MM.1S (cell line): ENCODE measurements around the gene NME5.
"Not testable (repeated sequence)": the region's sequence is repeated elsewhere in the genome, so short reads cannot be mapped to it uniquely, and the experiment has no call there.

Source experiments
- DNase-seq: peaks from one replicate; pipeline ENCODE4 v3.0.0-alpha.2; 2015
- H2AFZ ChIP-seq: fragments of 300-600 bp; sonication (generic); 2 replicates; pipeline ENCODE4 v1.6.0; 2016; ENCODE audit warnings: antibody characterized with exemption, low read length
- H3F3A ChIP-seq: fragments of 300-600 bp; sonication (generic); 2 replicates; pipeline ENCODE4 v1.6.1; 2016; ENCODE audit warnings: mild to moderate bottlenecking, antibody characterized with exemption, low read length, moderate library complexity, mixed read lengths; ENCODE audit not compliant: insufficient read depth
- H3K27ac ChIP-seq: fragments of 300-600 bp; sonication (generic); 2 replicates; pipeline ENCODE4 v1.5.1; 2016; ENCODE audit warnings: mild to moderate bottlenecking, low read length
- H3K27me3 ChIP-seq: fragments of 300-600 bp; sonication (generic); replicated peaks from 2 replicates; pipeline ENCODE4 v1.6.0; 2016; ENCODE audit warnings: low read length; ENCODE audit not compliant: insufficient read depth
- H3K36me3 ChIP-seq: fragments of 300-600 bp; sonication (generic); replicated peaks from 2 replicates; pipeline ENCODE4 v1.6.1; 2016; ENCODE audit warnings: mild to moderate bottlenecking, low read length, mixed read lengths; ENCODE audit not compliant: insufficient read depth
- H3K4me1 ChIP-seq: fragments of 300-600 bp; sonication (generic); 2 replicates; pipeline ENCODE4 v1.6.1; 2016; ENCODE audit warnings: low read length, mixed read lengths
- H3K4me2 ChIP-seq: fragments of 300-600 bp; sonication (generic); 2 replicates; pipeline ENCODE4 v1.6.0; 2016; ENCODE audit warnings: low read depth, low read length
- H3K4me3 ChIP-seq: fragments of 300-600 bp; sonication (generic); 2 replicates; pipeline ENCODE4 v1.5.1; 2016; ENCODE audit warnings: low read length, mixed read lengths
- H3K79me2 ChIP-seq: fragments of 300-600 bp; sonication (generic); 2 replicates; pipeline ENCODE4 v1.6.1; 2016; ENCODE audit warnings: mixed run types, low read length, mixed read lengths
- H3K9ac ChIP-seq: fragments of 300-600 bp; sonication (generic); 2 replicates; pipeline ENCODE4 v1.6.1; 2016; ENCODE audit warnings: low read length, mixed read lengths
- H3K9me2 ChIP-seq: fragments of 300-600 bp; sonication (generic); replicated peaks from 2 replicates; pipeline ENCODE4 v1.6.1; 2016; ENCODE audit warnings: mild to moderate bottlenecking, low read length, mixed read lengths; ENCODE audit not compliant: insufficient read depth
- H3K9me3 ChIP-seq: fragments of 300-600 bp; sonication (generic); replicated peaks from 2 replicates; pipeline ENCODE4 v1.6.1; 2016; ENCODE audit warnings: mild to moderate bottlenecking, low read length, mixed read lengths; ENCODE audit not compliant: insufficient read depth
- H4K20me1 ChIP-seq: fragments of 300-600 bp; sonication (generic); 2 replicates; pipeline ENCODE4 v1.6.1; 2016; ENCODE audit warnings: mild to moderate bottlenecking, low read length, moderate library complexity, mixed read lengths; ENCODE audit not compliant: insufficient read depth
- EZH2 ChIP-seq: fragments of 300-600 bp; sonication (generic); optimal IDR thresholded peaks from 2 replicates; pipeline ENCODE3; 2017; ENCODE audit warnings: low read depth, mild to moderate bottlenecking, antibody characterized with exemption, low read length, mixed read lengths
- EZH2phosphoT487 ChIP-seq: fragments of 300-600 bp; sonication (generic); IDR thresholded peaks from 2 replicates; pipeline ENCODE4 v1.6.1; 2018; ENCODE audit warnings: antibody characterized with exemption, low read length
- TF ChIP-seq, protein P1 (sequence below): fragments of 300-600 bp; sonication (generic); IDR thresholded peaks from 2 replicates; pipeline ENCODE4 v1.5.1; 2016; ENCODE audit warnings: antibody characterized with exemption, low read length, mixed read lengths

The NME5 gene

DNA sequence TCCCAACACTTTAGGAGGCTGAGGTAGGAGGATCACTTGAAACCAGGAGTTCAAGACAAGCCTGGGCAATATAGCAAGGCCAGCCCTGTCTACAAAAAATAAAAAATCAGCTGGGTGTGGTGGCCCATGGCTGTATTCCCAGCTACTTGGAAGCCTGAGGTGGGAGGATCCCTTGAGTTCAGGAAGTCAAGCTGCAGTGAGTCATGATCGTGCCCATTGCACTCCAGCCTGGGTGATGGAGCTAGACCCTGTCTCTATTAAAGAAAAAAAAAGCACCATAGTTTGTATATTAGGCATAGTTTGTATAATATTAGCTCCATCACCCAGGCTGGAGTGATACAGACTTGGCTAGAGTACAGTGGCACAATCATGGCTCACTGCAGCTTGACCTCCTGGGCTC lies 9.6 kb upstream of the NME5 start:
- Histone ChIP-seq H3K36me3 (no peaks in the 10 kb centered on the region), H3F3A (no peaks in the 10 kb centered on the region), H3K4me1 (no peaks in the 10 kb centered on the region), H2AFZ (no peak overlapping the region), H3K9me3 (no peaks in the 10 kb centered on the region), H3K9me2 (no peaks in the 10 kb centered on the region), H3K27ac (no peak overlapping the region), H3K4me2 (no peak overlapping the region), H3K4me3 (no peak overlapping the region), H3K9ac (no peak overlapping the region), H3K27me3 (no peaks in the 10 kb centered on the region), H4K20me1 (no peaks in the 10 kb centered on the region), H3K79me2 (no peaks in the 10 kb centered on the region)
- no peak for TF ChIP-seq EZH2
- TF ChIP-seq EZH2phosphoT487, result no peak
- TF ChIP-seq, protein P1, sequence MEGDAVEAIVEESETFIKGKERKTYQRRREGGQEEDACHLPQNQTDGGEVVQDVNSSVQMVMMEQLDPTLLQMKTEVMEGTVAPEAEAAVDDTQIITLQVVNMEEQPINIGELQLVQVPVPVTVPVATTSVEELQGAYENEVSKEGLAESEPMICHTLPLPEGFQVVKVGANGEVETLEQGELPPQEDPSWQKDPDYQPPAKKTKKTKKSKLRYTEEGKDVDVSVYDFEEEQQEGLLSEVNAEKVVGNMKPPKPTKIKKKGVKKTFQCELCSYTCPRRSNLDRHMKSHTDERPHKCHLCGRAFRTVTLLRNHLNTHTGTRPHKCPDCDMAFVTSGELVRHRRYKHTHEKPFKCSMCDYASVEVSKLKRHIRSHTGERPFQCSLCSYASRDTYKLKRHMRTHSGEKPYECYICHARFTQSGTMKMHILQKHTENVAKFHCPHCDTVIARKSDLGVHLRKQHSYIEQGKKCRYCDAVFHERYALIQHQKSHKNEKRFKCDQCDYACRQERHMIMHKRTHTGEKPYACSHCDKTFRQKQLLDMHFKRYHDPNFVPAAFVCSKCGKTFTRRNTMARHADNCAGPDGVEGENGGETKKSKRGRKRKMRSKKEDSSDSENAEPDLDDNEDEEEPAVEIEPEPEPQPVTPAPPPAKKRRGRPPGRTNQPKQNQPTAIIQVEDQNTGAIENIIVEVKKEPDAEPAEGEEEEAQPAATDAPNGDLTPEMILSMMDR, result no peak
- DNase-seq, result no peak

DNA sequence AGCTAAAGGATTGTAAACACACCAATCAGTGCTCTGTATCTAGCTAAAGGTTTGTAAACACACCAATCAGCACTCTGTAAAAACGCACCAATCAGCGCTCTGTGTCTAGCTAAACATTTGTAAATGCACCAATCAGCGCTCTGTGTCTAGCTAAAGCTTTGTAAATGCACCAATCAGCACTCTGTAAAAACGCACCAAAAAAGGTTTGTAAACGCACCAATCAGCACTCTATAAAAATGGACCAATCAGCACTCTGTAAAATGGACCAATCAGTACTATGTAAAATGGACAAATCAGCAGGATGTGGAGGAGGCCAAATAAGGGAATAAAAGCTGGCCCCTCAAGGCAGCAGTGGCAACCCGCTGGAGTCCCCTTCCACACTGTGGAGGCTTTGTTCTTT lies 4.3 kb upstream of the NME5 start:
- H3F3A ChIP-seq, H3K9me3 ChIP-seq, H3K27ac ChIP-seq, H4K20me1 ChIP-seq, H3K9me2 ChIP-seq, DNase-seq, H3K9ac ChIP-seq, H2AFZ ChIP-seq, H3K27me3 ChIP-seq, H3K4me2 ChIP-seq, H3K36me3 ChIP-seq, H3K79me2 ChIP-seq, H3K4me1 ChIP-seq, H3K4me3 ChIP-seq: not testable (repeated sequence)

GRCh38 chr5:138141734-138142133 lies 2.5 kb upstream of the NME5 start:
- Histone ChIP-seq H3K79me2 (no peaks in the 10 kb centered on the region), H3K9me2 (no peaks in the 10 kb centered on the region), H3K9ac (no peak overlapping the region), H4K20me1 (no peaks in the 10 kb centered on the region), H3K27me3 (no peaks in the 10 kb centered on the region), H2AFZ (no peak overlapping the region), H3F3A (no peaks in the 10 kb centered on the region), H3K27ac (no peak overlapping the region), H3K36me3 (no peaks in the 10 kb centered on the region), H3K4me2 (no peak overlapping the region), H3K4me3 (no peak overlapping the region), H3K4me1 (no peaks in the 10 kb centered on the region), H3K9me3 (no peaks in the 10 kb centered on the region)
- TF ChIP-seq EZH2phosphoT487, result no peak
- no peak for TF ChIP-seq EZH2
- DNase-seq, result no peak

GRCh38 chr5:138140268-138140667 lies 1.0 kb upstream of the NME5 start:
- Histone ChIP-seq H3K36me3 (no peaks in the 10 kb centered on the region), H3K9me2 (no peaks in the 10 kb centered on the region), H2AFZ (no peak overlapping the region), H3K9me3 (no peaks in the 10 kb centered on the region), H3K27ac (no peak overlapping the region), H3K27me3 (no peaks in the 10 kb centered on the region), H3K4me1 (no peaks in the 10 kb centered on the region), H3K4me2 (no peak overlapping the region), H3F3A (no peaks in the 10 kb centered on the region), H3K9ac (no peak overlapping the region), H3K79me2 (no peaks in the 10 kb centered on the region), H3K4me3 (no peak overlapping the region), H4K20me1 (no peaks in the 10 kb centered on the region)
- TF ChIP-seq EZH2, result no peak
- TF ChIP-seq EZH2phosphoT487, result no peak
- TF ChIP-seq, protein P1, result no peak
- DNase-seq, result no peak
